ENCODE data around the gene RAB7A.

The RAB7A gene

DNA sequence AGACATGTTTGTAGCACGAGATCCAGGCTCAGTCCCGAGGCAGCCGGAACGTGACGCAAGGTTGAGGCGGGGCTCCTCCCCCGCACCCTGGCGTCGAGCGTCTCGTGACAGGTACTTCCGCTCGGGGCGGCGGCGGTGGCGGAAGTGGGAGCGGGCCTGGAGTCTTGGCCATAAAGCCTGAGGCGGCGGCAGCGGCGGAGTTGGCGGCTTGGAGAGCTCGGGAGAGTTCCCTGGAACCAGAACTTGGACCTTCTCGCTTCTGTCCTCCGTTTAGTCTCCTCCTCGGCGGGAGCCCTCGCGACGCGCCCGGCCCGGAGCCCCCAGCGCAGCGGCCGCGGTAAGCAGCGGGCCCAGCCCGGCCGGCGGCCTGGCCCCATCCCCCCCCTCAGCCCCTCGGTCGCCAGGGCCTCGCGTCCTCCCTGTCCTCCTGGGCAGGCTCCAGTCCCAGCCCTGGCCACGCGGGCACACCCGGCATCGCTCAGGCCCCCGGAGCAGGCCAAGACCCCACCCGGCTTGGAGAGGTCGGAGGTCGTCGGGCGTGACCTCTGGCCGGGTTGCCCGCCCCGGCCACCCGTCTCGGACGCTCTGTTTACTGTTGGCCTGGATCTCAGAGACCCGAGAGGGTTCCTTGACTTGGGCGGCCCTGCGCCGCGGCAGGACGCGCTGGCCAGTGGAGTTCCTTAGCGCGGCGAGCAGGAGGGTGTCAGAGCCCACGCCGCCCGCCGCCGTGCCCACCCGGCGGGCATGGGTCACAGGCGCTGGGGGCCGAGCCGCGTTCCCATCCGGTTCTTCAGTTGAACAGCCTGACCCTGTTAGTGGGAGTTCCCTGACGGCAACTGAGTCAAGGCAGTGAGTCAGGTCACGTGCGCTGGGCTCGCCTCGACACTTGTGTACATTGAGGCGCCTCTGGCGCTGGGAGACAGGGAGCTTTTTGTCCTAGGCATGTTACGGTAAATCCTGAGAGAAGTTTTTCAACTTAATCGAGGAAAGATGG lies at the start of gene RAB7A:
TSS of gene RAB7A (plus strand) at position 161 of the 994 bp plus-strand sequence. CDS start 69,185 bp downstream, outside the sequence.
- DNase-seq (ENCODE audit: low read depth), result peak; percentile 85

DNA sequence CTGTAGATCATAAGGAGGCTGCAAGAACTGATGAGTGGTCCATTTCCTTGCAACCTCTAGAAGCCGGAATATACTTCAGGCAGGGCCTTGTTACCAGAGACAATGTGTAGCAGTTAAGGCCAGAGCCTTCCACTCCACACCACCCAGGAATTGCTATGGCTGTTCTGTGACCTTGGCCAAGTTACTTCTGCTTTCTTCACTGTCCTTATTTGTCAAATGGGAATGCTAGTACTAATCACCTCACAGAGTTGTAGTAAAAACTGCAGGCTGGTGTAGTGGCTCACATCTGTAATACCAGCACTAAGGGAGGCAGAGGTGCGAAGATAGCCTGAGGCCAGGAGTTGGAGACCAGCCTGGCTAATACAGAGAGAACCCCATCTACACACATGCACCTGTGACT lies 46.6 kb upstream of the RAB7A start:
- DNase-seq (ENCODE audit: low read depth), result no peak

GRCh38 chr3:128680603-128681368 lies 45.2 kb upstream of the RAB7A start:
- DNase-seq (ENCODE audit: low read depth), result peak; percentile 88

DNA sequence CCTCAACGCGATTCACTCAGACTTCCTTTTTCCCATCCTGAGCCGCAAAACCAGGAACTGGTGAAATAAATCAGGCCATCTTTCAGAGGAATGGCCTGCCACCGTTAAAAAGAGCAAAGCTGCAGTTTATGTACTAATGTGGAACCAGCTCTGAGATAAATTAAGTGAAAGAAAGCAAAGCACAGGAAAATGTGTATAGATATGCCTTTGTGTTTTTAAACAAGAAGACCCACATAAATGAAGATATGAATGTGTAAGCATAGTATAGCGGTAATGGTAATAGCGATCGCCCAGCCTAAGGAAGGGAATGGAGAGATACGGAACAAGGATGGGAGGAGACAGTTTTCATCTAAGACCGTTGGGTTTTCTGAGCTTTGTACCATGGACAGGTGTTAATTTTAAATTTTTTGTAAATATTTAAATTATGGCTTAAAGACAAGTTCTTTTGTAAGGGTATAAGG lies 44.6 kb upstream of the RAB7A start:
- DNase-seq (ENCODE audit: low read depth), result no peak

DNA sequence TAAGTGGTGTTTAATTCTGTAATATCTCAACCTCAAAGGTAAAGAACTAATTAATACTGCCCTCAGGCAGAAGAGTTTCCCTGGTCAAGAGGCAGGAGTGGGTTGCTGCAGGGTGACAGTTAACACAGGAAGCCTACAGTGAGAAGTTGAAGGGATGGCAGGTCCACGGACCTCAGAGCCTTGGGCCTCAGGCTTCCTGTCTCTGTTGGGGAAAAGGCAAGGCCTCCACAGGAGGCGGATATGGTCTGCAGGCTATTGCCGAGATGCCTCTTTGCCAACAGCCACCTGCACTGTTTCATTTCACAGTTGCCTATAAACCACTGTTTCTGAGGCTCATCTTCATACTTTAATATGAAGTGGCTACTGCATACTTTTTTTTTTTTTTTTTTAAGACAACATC lies 42.0 kb upstream of the RAB7A start:
- no peak for DNase-seq (ENCODE audit: low read depth)

DNA sequence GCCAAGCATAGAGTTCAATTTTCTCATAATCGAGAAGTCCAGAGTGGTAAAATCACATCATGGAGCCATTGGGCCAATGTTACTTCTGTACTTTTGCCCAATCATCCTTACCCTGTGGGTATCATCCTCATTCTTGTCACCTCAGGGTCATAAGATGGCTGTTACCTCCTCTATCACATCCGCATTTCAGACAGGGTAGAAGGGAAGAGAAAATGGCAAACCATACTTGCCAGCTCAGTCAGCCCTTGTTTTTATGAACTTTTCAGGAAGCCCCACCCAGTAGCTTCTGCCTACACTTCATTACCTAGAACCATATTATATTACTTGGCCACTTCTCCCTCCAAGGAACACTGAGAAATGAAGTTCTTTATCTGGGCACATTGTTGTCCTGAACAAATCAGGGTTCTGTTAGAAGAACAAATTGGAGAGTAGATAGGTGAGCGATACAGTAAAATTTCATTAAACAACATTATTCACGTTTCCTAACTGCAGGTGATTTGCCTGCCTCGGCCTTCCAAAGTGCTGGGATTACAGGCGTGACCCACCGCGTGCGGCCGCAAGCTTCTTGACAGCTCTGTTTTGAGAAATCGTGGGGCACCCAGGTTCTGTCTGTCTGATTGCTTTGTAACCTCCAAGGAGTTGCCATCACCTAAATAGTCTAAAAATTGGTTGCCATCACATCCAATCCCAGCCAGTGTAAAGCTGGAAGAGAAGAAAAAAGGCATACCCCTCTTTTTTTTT lies 40.8 kb upstream of the RAB7A start:
- no peak for DNase-seq (ENCODE audit: low read depth)

GRCh38 chr3:128686465-128686864 lies 39.5 kb upstream of the RAB7A start:
- DNase-seq (ENCODE audit: low read depth), result no peak

- DNase-seq (ENCODE audit: low read depth), result no peak
Measured at GRCh38 chr3:128689060-128689459, 36.9 kb upstream of the RAB7A start.

- no peak for DNase-seq (ENCODE audit: low read depth)
Measured at GRCh38 chr3:128693696-128694095, 32.3 kb upstream of the RAB7A start.

- no peak for DNase-seq (ENCODE audit: low read depth)
Measured at GRCh38 chr3:128697341-128697740, 28.6 kb upstream of the RAB7A start.

GRCh38 chr3:128698211-128699047 lies 27.6 kb upstream of the RAB7A start:
- no peak for DNase-seq (ENCODE audit: low read depth)

DNA sequence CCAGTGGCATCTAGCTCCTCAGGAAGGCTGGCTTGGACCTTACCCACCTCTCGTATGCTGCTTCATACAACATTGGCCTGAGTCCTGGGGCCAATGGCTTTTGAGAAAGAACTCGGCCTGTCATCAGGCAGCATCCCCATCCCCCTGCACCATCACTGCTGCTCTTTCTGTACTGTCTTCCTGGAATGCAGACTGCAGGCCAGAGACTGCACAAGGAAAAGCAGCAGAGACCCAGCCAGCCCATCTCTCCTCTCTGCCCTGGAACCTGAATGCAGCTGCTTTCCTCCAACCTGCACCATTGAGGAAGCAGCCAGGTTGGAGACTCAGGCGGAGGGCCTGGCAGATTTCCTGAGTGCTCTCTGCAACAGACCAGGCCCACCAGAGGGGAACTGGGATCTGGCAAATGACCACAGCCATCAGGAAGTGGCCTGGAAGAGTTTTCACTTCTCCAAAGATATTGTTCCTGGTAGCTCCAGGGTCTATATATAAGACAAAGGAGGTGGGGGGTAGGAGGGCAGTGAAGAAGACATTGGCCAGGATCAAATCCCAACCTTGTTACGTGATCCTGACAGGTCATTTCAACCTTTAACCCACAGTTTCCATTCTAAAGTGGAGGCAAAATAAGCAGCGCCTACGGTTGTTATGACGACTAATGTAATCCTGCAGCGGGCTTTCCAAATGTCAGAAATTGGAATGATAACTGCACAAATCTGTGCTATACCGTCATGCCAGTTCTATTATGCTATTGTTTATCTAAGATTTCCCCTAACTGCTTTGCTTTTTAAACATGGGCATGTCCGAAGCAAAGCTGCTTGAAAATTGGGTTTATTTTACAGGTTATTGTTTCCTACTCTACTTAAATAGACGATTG lies 24.4 kb upstream of the RAB7A start:
- no peak for DNase-seq (ENCODE audit: low read depth)

- DNase-seq (ENCODE audit: low read depth), result no peak
Measured at GRCh38 chr3:128702391-128702790, 23.6 kb upstream of the RAB7A start.

- DNase-seq (ENCODE audit: low read depth), result no peak
Measured at GRCh38 chr3:128703561-128703960, 22.4 kb upstream of the RAB7A start.

DNA sequence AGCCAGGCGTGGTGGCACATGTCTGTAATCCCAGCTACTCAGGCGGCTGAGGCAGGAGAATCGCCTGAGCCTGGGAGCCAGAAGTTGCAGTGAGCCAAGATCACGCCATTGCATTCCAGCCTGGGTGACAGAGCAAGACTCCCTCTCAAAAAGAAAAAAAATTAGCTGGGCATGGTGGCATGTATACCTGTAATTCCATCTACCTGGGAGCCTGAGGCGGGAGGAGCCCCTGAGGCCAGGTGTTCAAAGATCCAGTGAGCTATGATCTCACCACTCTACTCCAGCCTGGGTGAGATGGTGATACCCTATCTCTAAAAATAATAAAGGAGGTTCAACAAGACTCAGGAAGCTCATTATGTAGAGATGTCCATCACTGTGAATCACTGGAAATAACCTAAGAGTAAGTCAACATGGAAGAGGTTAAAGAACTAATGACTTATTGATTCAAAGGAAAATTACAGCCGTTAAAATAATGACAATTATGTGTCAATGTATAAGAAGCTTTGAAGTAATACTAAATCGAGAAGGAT lies 19.8 kb upstream of the RAB7A start:
- DNase-seq (ENCODE audit: low read depth), result no peak

DNA sequence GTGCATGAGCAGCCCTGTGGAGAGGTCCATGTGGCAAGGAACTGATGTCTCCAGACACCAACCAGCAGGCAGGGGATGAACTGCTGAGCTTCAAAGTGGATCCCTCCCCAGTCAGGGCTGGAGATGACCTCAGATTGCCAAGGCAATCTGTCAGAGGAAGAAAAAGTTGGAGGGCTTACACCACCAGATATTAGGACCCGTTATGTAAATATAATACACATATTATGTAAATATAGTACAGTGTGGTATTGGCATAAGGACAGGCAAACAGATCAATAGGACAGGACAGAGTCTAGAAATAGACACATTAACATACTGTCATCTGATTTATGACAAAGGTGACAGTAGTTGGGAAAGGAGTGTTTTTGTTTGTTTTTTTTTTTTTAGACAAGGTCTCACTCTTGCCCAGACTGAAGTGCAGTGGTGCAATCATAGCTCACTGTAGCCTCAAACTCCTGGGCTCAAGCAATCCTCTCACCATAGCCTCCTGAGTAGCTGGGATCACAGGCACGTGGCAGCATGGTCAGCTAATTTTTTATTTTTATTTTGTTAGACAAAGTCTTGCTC lies 18.0 kb upstream of the RAB7A start:
- no peak for DNase-seq (ENCODE audit: low read depth)

DNA sequence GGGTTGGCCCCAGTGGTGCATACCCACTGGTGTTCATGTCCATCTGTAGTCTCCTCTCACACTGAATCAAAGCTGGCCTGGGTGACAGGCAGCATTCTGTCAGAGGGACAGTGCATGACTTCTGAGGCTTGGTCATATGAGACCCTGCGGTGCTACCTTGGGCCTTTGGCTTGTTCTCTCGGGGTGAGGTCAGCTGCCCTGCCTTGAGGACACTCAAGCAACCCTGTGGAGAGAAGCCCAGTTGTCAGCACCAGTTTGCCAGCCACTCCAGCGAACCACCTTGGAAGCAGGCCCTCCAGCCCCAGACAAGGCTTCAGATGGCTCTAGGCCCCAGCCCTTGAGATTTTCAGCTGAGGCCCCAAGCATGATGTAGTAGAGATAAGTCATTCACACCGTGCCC lies 16.9 kb upstream of the RAB7A start:
- DNase-seq (ENCODE audit: low read depth), result no peak

- DNase-seq (ENCODE audit: low read depth), result no peak
Measured at GRCh38 chr3:128709506-128710210, 16.3 kb upstream of the RAB7A start.

All from GM04503 (cell line).